GM19324 (cell line): ENCODE measurements around the gene IGIP.

ENCODE experiments used
- ATAC-seq: cut with Tn5 transposase; IDR thresholded peaks from one replicate; pipeline ENCODE4 v1.9.1; 2021; ENCODE audit warnings: mild to moderate bottlenecking, moderate library complexity; ENCODE audit not compliant: unreplicated experiment, low FRiP score

The IGIP gene

GRCh38 chr5:140162275-140162674, 36.5 kb downstream of the IGIP start:
- no peak for ATAC-seq

GRCh38 chr5:140162781-140163180, 37.0 kb downstream of the IGIP start:
- no peak for ATAC-seq

GRCh38 chr5:140165101-140165922, 39.6 kb downstream of the IGIP start:
- no peak for ATAC-seq

DNA sequence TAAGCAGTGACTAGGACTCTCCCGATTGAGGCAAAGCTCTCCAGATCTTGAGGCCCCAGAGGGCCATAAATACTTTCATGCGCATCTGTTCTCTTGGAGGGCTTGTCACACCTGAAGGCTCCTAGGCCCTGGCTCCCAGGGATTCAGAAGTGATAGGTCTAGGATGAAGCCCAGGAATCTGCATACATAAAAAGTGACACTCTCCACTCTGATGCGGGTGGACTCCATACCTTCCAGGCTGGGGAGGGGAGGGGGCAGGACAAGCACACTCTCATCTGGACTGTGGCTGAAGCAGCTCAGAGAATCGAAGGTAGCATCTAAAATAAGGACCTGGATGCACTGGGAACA, 40.2 kb downstream of the IGIP start:
- ATAC-seq: no peak

- ATAC-seq: no peak
Measured at GRCh38 chr5:140166911-140167310, 41.2 kb downstream of the IGIP start.

- ATAC-seq: no peak
Measured at GRCh38 chr5:140168371-140168770, 42.6 kb downstream of the IGIP start.

DNA sequence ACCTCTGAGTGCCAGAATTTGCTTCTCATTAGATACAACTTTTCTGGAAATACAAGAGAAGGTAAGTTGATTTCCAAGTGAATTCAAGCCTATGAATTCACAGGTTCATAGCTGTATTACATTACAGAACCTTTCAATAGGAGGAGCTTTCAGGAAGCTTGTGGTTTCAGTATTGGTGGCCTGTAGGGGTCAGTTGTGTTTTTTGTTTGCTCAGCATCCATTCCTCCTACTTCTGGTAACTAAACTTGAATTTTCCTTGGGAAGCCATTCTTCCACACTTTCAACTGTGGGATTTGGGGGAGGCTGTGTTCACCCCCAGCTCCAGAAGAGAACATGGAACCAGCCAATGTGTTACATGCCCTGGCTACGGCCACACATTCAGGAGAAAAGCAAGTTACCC, 43.7 kb downstream of the IGIP start:
- no peak for ATAC-seq

- ATAC-seq: no peak
Measured at GRCh38 chr5:140172483-140172882, 46.7 kb downstream of the IGIP start.

DNA sequence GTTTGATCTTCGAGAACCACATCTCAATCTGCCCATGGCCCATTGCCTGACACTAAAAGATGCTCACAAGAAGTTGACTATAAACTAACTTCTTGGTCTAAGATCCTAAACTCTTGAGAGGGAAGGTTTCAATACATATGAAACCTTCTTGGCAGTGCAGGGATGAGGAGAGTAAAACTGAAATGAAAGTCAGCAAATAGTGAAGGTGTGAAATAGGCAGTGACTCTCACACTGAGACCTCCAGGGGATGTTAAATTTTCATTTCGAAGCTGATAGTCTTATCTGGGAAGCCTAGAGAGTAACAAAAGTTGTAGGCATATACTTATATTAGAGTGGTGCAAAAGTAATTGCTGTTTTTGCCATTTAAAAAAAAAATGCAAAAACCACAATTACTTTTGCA, 48.3 kb downstream of the IGIP start:
- no peak for ATAC-seq

GRCh38 chr5:140174465-140175366, 49.0 kb downstream of the IGIP start, which contains the start of gene CYSTM1:
CYSTM1 (plus strand) TSS chr5:140175188; CDS start chr5:140194466, 19,278 bp downstream.
- peak; percentile 96 for ATAC-seq

GRCh38 chr5:140175367-140176030, 49.8 kb downstream of the IGIP start:
- ATAC-seq: peak; percentile 41

DNA sequence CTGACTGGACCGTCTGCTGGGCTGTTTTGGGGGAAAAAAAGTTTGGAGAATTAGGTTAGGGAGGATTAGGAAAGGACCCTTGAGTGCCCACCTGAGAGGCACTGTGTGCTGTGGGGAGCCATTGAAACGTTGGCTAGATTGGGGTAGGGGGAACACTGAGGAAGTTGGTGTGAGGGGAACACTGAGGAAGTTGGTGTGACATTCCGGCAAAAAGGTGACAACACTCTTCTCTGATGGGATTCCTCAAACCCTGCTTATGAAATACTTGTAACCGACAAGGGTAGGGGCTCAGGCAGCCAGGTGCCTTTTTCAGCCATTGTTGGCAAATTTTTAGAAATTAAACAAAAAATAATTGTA, 50.3 kb downstream of the IGIP start:
- ATAC-seq: no peak

DNA sequence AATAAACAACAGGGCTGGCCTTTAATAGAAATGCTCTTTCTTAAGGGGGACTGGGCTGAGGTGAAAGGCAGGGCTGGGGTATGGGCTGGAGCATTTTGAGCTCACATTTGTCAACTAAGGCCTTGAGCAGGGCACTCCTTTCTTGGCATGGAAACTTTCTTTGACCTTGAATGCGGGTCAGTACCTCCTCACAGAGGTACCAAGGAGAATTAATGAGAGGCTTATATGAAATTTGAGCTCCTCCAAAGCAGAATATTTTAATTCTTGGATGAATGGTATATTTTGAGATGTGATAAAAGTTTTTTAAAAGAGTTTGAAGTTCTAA, 52.3 kb downstream of the IGIP start:
- ATAC-seq: no peak

- no peak for ATAC-seq
Measured at GRCh38 chr5:140178482-140179116, 52.9 kb downstream of the IGIP start.
